Erythroblast (primary cell): ENCODE measurements around the gene CAMSAP1.
"Not testable (repeated sequence)": the region's sequence is repeated elsewhere in the genome, so short reads cannot be mapped to it uniquely, and the experiment has no call there.

Source experiments
- DNase-seq, 2 experiments: peaks; one replicate each; lab custom pipeline; 2025; lab: John Stamatoyannopoulos, UW
- GATA1 ChIP-seq: IDR thresholded peaks from 2 replicates; pipeline ENCODE4 v1.6.1; 2011; ENCODE audit warnings: low read depth, mild to moderate bottlenecking, control low read depth, low read length, moderate library complexity
- POLR2A ChIP-seq: IDR thresholded peaks from 2 replicates; pipeline ENCODE4 v1.6.1; 2011; ENCODE audit warnings: mild to moderate bottlenecking, low read length

CAMSAP1 gene

GRCh38 chr9:135920973-135921585 lies 13.7 kb upstream of the CAMSAP1 start:
- TF ChIP-seq POLR2A (no peak), GATA1 (no peak)
- DNase-seq = no peak

GRCh38 chr9:135920256-135920930 lies 13.0 kb upstream of the CAMSAP1 start:
- TF ChIP-seq GATA1 (no peak), POLR2A (no peak)
- DNase-seq = no peak

- no peak for DNase-seq
- no peak for TF ChIP-seq POLR2A
- no peak for TF ChIP-seq GATA1
These were observed 12.1 kb upstream of the CAMSAP1 start for GRCh38 chr9:135919318-135919890.

- DNase-seq = not testable (repeated sequence)
These were observed 8.9 kb upstream of the CAMSAP1 start for GRCh38 chr9:135916227-135916626.

GRCh38 chr9:135914921-135915320 lies 7.6 kb upstream of the CAMSAP1 start:
- TF ChIP-seq POLR2A (no peak), GATA1 (no peak)
- no peak for DNase-seq

- DNase-seq = peak; percentile 41 to 70
These were observed 3.9 kb upstream of the CAMSAP1 start for GRCh38 chr9:135911233-135911632.

- TF ChIP-seq POLR2A (peak; percentile 12), GATA1 (no peak)
- no peak for DNase-seq
These were observed 3.4 kb upstream of the CAMSAP1 start for GRCh38 chr9:135910757-135911156.

GRCh38 chr9:135910216-135910615 lies 2.9 kb upstream of the CAMSAP1 start:
- no peak for DNase-seq
- TF ChIP-seq GATA1 (no peak), POLR2A (no peak)

- TF ChIP-seq GATA1 = no peak
- TF ChIP-seq POLR2A = peak; percentile 9
These were observed 2.0 kb upstream of the CAMSAP1 start for GRCh38 chr9:135909371-135909770.

GRCh38 chr9:135908754-135909204 lies 1.4 kb upstream of the CAMSAP1 start:
- TF ChIP-seq GATA1 (no peak), POLR2A (peak; percentile 22)
- peak in 1 of 2 experiments; percentile 33 for DNase-seq

More at GRCh38 chr9:135909371-135909770, 2.0 kb upstream of the CAMSAP1 start:
- no peak for DNase-seq

- DNase-seq = no peak
- TF ChIP-seq POLR2A (no peak), GATA1 (no peak)
These were observed 877 bp upstream of the CAMSAP1 start for GRCh38 chr9:135908093-135908753.

- TF ChIP-seq POLR2A = no peak
- no peak for TF ChIP-seq GATA1
- peak in 1 of 2 experiments; percentile 74 for DNase-seq
These were observed 328 bp downstream of the CAMSAP1 start for GRCh38 chr9:135907006-135907430.

GRCh38 chr9:135906291-135907005 lies 898 bp downstream of the CAMSAP1 start:
- TF ChIP-seq GATA1 (no peak), POLR2A (no peak)
- peak; percentile 65 to 66 for DNase-seq
